ENCODE results near the gene ICAM5.

The ICAM5 gene

DNA sequence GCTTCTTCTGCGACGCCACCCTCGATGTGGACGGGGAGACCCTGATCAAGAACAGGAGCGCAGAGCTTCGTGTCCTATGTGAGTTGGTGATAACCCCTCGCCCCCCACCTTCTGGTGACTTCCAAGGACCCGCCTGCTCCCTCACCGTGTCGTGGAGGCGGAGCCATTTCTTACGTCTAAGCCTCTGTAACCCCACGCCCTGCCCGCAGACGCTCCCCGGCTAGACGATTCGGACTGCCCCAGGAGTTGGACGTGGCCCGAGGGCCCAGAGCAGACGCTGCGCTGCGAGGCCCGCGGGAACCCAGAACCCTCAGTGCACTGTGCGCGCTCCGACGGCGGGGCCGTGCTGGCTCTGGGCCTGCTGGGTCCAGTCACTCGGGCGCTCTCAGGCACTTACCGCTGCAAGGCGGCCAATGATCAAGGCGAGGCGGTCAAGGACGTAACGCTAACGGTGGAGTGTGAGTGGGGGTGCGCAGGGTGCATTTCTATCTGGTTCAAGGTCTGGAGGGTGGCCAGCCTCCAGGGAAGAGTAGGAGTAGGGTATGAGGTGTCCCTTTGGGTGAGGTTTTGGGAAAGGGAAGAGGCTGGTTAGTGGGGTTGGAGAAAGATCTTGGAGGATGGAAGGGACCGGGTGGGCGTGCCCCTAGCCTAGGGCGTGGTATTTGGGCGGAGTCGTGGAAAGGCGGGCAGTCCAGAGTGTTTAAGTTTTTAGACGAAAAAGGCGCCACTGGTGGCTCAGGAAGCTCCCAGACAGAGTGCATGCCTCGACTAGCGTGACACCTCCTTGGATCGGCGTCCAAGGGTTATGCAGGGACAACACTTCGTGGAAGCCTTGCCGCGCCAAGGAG is 3.3 kb downstream of the ICAM5 start:
- DNase-seq = no peak

DNA sequence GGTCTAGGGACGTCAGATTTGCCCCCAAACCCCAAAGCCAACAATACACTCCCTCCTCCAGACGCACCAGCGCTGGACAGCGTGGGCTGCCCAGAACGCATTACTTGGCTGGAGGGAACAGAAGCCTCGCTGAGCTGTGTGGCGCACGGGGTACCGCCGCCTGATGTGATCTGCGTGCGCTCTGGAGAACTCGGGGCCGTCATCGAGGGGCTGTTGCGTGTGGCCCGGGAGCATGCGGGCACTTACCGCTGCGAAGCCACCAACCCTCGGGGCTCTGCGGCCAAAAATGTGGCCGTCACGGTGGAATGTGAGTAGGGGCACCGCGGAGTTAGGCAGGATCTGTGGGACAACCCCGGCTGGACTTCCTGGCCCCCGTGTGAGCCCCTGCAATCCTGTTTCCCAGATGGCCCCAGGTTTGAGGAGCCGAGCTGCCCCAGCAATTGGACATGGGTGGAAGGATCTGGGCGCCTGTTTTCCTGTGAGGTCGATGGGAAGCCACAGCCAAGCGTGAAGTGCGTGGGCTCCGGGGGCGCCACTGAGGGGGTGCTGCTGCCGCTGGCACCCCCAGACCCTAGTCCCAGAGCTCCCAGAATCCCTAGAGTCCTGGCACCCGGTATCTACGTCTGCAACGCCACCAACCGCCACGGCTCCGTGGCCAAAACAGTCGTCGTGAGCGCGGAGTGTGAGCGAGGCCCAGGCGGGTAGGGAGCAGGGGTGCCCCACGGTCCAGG is 4.0 kb downstream of the ICAM5 start:
- DNase-seq = no peak

DNA sequence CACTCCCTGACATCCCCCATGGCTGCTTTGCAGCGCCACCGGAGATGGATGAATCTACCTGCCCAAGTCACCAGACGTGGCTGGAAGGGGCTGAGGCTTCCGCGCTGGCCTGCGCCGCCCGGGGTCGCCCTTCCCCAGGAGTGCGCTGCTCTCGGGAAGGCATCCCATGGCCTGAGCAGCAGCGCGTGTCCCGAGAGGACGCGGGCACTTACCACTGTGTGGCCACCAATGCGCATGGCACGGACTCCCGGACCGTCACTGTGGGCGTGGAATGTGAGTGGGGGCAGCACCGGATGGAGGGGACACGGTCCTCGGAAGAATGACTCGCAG is 4.6 kb downstream of the ICAM5 start:
- DNase-seq = no peak

DNA sequence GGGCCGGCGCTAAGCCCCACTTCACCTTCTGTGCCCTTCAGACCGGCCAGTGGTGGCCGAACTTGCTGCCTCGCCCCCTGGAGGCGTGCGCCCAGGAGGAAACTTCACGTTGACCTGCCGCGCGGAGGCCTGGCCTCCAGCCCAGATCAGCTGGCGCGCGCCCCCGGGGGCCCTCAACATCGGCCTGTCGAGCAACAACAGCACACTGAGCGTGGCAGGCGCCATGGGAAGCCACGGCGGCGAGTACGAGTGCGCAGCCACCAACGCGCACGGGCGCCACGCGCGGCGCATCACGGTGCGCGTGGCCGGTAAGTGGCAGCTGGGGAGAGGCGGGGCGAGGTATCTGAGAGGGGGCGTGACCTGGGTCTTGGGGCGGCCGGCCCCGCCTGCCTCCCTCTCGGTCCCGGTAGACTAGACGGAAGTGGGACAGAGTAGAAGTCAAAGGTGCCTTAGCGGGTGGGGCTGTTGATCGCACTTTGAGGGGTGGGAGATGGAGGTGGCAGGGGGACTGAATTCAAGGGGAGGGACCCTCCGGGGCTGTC is 5.6 kb downstream of the ICAM5 start:
- DNase-seq = no peak

GRCh38 chr19:10295847-10296591 is 6.3 kb downstream of the ICAM5 start:
- DNase-seq = no peak

GRCh38 chr19:10299545-10300458 is 10.1 kb downstream of the ICAM5 start:
- no peak for DNase-seq

GRCh38 chr19:10305139-10305806 is 15.5 kb downstream of the ICAM5 start:
- no peak for DNase-seq

GRCh38 chr19:10306327-10306726 is 16.6 kb downstream of the ICAM5 start:
- DNase-seq = no peak

- no peak for DNase-seq
Observed at GRCh38 chr19:10309423-10309822, 19.7 kb downstream of the ICAM5 start, which contains the start of gene ZGLP1. ZGLP1 (minus strand) TSS chr19:10309815.

- peak; percentile 91 for DNase-seq
Observed at GRCh38 chr19:10315335-10316214, 25.8 kb downstream of the ICAM5 start, which contains the start of gene FDX2. FDX2 (minus strand) TSS chr19:10316015; CDS start chr19:10315996, 19 bp downstream.

DNA sequence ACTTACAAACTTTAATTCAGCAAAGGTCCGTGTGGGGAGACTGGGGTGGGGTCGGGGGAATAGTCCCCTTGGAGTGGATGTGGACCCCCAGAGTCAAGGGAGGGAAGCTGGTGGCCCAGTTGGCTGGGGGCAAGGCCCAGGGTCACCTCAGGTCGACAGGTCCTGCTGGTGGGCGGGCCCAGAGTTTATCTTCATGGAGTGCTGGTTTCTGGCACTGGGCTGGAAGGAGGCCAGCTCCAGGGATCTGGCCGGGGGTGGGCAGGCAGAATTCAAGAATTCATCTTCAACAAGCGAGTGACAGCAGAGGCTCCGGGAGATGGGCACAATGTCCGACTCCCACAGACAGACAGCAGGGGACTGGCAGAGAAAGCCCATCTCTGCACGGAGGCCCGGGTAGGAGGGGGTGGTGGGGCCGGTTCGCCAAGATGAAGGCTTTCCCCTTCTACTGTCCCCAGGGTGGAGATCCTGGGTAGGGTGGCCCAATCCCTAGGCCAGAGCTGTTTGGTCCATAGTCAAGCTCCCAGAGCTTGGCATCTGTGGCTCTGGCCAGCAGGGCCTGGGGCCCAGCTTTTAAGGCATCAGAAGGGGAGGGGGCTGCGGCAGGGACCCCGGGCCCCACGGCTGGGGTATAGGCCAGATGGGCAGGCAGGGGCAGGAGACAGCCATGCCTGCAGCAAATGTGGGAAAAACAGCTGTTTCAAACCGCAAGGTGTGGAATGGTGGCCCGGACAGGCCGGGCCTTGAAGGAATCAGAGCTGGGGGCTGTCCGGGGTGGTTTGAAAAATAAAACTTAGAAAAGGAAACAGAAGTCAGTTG is 26.7 kb downstream of the ICAM5 start:
- DNase-seq = no peak

DNA sequence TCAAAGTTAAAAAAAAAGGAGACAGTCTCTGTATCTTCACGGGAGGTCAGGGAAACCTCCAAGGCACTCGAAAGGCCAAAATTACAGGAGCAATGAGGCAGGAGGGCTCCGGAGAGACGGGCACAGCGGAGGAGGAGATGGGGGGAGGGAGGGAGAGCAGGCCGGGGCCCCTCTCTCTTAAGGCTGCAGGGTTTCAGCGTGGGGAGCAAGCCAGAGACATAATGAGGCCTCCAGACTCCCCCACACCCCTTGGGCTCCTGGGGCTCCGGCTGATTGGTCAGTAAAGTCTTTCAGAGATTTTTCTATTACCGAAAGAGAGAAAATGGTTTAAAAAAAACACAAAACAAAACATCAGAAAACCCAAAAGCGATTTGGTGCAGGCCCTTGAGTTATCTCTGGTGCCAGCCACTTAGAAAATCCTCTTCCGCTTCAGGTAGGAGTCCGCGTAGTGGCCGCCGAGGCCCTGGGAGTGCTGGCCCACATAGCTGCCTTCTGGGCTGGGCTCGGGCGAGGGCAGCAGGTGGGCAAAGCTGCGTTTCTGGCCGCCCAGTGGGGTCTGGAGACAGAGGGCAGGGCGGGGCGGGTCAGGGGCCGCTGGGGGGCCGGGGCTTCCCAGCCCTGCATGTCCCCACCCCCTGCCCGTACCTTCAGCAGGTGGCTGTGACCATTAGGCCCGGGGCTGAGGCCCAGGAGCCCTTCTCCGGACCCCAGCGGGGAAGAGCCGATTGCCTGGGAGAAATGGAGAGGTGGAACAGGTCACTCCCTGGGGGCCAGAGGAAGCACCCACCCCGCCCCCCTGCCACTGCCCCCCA is 27.5 kb downstream of the ICAM5 start:
- no peak for DNase-seq

DNA sequence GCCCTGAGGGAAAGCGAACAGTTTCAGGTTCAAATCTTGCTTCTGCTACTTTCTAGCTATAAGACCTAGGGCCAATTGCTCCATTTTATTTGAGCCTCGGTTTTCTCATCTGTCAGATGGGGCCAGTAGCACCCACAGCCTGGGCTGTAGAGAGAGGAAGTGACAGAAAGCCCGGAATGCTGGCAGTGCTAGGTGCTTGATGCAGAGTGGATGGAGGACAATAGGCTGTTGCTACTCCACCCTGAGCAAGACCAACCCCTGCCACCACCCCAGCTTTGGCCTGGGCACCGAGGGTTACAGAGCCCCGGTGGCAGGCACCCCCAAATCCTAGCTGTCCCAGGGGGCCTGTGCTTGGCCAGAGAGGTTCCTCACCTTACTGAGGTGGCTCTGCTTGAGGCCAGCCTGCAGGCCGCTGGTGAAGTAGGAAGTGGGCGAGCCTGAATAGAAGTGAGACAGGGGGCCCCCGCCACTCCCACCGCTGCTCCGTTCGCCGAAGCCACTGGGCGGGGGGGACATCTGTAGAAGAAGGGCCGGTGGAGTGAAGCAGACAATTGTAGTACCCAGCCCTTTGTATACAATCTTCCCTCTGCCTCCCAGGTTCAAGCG is 28.2 kb downstream of the ICAM5 start:
- no peak for DNase-seq

- no peak for DNase-seq
Observed at GRCh38 chr19:10318807-10319682, 29.3 kb downstream of the ICAM5 start.

DNA sequence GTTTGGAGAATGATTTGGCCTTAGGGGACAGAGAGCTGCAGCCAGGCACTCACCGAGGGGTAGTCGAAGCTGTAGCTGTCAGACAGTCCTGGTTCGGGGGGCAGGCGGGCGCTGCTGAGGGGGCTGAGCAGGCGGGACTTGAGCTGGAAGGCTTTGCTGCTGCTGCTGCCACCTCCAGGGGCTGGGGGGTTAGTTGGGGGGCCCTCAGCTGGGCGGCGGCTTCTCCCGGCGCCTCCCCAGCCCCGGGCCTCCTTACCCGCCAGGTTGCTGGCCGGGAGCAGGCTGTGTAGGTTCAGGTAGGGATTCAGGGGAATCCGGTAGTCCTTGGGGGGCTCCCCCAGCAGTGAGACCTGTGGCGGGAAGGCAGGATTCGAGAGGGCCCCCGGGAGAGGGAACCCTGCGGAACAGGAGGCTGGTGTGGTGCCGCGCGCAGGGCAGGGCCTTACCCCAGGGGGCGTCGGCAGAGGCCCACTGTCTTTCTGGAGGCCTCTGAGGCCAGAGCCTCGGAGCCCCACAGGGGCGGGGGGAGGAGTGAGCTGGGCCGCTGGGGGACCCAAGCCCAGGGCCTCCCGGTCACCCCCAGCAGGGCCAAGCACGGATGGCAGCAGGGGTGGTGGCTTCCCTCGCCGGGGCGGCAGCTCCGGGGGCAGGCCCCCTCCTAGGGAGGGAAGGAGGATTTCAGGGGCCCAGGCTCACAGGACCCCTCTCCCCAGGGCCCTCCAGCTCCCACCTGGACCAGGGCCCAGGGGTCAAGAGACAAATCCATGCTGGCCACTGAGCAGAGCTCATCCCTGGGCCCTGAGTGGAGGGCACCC is 31.1 kb downstream of the ICAM5 start:
- no peak for DNase-seq

DNA sequence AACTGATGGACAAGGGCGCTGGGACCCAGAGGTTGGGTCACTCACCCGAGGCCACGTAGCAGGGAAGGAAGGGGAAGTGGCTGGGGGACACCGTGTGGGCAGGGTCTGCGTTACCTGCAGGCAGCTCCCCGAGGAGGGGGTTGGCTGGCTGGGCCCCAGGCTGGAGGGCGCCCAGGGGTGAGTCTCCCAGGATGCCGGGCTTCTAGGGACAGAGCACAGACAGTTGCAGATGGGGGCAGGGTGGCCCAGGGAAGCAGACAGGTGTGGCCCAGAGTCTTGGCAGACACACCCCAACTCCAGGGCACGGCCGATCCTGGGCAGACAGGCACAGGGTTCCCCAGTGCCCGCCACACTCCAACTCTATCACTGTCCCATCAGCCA is 31.7 kb downstream of the ICAM5 start:
- no peak for DNase-seq

Measured in NCI-H510A treated with DMSO at 0.1 percent for 48 hours (cell line).